CD4-positive, alpha-beta T cell treated with Interleukin-6 at 100 ng/mL for 8 hours (primary cell): Measurements from ENCODE around the gene AKAP8L.
A peak's percentile ranks its signal among the peaks of the same experiment; 100 is the strongest.
"Not testable (repeated sequence)": the region's sequence is repeated elsewhere in the genome, so short reads cannot be mapped to it uniquely, and the experiment has no call there.

Source experiments
- DNase-seq: peaks from one replicate; pipeline ENCODE4 v3.0.0-alpha.2; 2020; ENCODE audit warnings: mixed read lengths, low spot score

AKAP8L gene

GRCh38 chr19:15357906-15358305 lies 60.9 kb downstream of the AKAP8L start:
- DNase-seq: no peak

GRCh38 chr19:15354566-15355296 lies 64.1 kb downstream of the AKAP8L start:
- no peak for DNase-seq

GRCh38 chr19:15353908-15354307 lies 64.9 kb downstream of the AKAP8L start:
- no peak for DNase-seq

- not testable (repeated sequence) for DNase-seq
These were observed 66.3 kb downstream of the AKAP8L start for GRCh38 chr19:15352535-15352934.

- not testable (repeated sequence) for DNase-seq
These were observed 77.5 kb downstream of the AKAP8L start for GRCh38 chr19:15341328-15341727.

GRCh38 chr19:15340086-15340485 lies 78.7 kb downstream of the AKAP8L start:
- DNase-seq: no peak

GRCh38 chr19:15337202-15337601 lies 81.6 kb downstream of the AKAP8L start:
- no peak for DNase-seq

GRCh38 chr19:15335992-15336391 lies 82.8 kb downstream of the AKAP8L start:
- not testable (repeated sequence) for DNase-seq

GRCh38 chr19:15332311-15332996 lies 86.3 kb downstream of the AKAP8L start, which contains the start of gene BRD4:
Gene BRD4 (minus strand): TSS chr19:15332539. CDS start chr19:15273099, 59,440 bp downstream.
- peak; percentile 61 for DNase-seq

GRCh38 chr19:15331419-15332310 lies 87.1 kb downstream of the AKAP8L start:
- peak; percentile 46 for DNase-seq

GRCh38 chr19:15330801-15331418 lies 87.9 kb downstream of the AKAP8L start:
- DNase-seq: no peak
